ENCODE measurements around the gene B4GALT2. TPM values are rescaled to one million over a fixed set of nuclear protein-coding genes. Genes with fewer than 3 reads are reported as not detected.

The B4GALT2 gene
- total and polyA plus RNA-seq, 9 of the 15 experiments (the other 6 are each of a cell fraction or from before 2014, with no cell fraction given) = 1.3 to 86.8 (median 43.8) TPM

DNA sequence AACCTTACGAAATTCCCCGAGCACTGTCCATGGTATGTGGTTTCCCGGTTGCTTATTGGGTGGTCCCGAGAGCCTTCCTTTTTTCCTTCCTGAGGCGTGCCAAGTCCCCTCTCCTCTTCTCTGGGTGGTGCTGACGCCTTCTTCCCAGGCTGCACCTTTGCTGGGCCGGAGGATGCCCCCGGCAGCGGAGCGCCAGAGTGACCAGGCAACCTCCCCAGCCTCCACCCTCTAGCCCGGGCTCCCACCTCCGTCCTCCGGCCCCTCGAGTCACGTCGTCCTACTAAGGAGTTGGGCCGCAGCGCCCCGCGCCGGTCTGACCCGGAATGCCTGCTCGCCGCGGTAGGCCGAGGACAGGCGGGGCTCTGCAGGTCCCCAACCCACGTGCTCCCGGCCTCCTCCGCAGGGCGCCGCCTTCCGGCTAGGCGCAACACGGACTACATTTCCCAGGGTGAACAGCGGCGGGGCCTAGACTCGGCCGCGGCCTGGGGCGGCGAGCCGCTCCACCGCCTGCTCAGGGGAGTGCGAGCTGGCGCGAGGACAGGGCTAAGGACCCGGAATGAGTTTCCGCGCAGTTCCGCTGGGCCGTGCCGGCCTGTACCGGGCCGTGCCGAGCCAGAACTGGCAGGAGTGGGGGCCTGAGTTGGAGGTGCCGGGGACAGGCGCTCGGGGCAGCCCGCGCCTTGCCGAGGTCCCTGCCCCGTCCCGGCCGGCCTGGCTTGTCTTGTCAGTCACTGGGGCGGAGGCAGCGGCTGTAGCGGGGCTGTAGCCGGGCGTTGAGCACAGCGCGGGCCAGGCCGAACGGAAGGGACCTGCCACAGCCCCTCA is 32.6 kb upstream of the B4GALT2 start, which contains the start of gene IPO13 (continued):
- TF ChIP-seq, protein P1, sequence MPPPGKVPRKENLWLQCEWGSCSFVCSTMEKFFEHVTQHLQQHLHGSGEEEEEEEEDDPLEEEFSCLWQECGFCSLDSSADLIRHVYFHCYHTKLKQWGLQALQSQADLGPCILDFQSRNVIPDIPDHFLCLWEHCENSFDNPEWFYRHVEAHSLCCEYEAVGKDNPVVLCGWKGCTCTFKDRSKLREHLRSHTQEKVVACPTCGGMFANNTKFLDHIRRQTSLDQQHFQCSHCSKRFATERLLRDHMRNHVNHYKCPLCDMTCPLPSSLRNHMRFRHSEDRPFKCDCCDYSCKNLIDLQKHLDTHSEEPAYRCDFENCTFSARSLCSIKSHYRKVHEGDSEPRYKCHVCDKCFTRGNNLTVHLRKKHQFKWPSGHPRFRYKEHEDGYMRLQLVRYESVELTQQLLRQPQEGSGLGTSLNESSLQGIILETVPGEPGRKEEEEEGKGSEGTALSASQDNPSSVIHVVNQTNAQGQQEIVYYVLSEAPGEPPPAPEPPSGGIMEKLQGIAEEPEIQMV (tag; conservative IDR thresholded peaks at IDR 0.05; ENCODE audit: low read depth) = no peak
- TF ChIP-seq, protein P2, sequence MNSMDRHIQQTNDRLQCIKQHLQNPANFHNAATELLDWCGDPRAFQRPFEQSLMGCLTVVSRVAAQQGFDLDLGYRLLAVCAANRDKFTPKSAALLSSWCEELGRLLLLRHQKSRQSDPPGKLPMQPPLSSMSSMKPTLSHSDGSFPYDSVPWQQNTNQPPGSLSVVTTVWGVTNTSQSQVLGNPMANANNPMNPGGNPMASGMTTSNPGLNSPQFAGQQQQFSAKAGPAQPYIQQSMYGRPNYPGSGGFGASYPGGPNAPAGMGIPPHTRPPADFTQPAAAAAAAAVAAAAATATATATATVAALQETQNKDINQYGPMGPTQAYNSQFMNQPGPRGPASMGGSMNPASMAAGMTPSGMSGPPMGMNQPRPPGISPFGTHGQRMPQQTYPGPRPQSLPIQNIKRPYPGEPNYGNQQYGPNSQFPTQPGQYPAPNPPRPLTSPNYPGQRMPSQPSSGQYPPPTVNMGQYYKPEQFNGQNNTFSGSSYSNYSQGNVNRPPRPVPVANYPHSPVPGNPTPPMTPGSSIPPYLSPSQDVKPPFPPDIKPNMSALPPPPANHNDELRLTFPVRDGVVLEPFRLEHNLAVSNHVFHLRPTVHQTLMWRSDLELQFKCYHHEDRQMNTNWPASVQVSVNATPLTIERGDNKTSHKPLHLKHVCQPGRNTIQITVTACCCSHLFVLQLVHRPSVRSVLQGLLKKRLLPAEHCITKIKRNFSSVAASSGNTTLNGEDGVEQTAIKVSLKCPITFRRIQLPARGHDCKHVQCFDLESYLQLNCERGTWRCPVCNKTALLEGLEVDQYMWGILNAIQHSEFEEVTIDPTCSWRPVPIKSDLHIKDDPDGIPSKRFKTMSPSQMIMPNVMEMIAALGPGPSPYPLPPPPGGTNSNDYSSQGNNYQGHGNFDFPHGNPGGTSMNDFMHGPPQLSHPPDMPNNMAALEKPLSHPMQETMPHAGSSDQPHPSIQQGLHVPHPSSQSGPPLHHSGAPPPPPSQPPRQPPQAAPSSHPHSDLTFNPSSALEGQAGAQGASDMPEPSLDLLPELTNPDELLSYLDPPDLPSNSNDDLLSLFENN (IDR thresholded peaks at IDR 0.05; ENCODE audit: low read depth in 2 of 2, low read length in 2 of 2) = peak in 1 of 2 experiments; percentile 16; a peak in 1 of 4 replicates
- no peak for TF ChIP-seq BACH1 (tag; IDR thresholded peaks at IDR 0.05)
- TF ChIP-seq ZNF140 (CRISPR knock-in tag; IDR thresholded peaks at IDR 0.05) = no peak
- peak; percentile 98 for TF ChIP-seq CXXC5 (CRISPR knock-in tag; IDR thresholded peaks at IDR 0.05)
- TF ChIP-seq, protein P3, sequence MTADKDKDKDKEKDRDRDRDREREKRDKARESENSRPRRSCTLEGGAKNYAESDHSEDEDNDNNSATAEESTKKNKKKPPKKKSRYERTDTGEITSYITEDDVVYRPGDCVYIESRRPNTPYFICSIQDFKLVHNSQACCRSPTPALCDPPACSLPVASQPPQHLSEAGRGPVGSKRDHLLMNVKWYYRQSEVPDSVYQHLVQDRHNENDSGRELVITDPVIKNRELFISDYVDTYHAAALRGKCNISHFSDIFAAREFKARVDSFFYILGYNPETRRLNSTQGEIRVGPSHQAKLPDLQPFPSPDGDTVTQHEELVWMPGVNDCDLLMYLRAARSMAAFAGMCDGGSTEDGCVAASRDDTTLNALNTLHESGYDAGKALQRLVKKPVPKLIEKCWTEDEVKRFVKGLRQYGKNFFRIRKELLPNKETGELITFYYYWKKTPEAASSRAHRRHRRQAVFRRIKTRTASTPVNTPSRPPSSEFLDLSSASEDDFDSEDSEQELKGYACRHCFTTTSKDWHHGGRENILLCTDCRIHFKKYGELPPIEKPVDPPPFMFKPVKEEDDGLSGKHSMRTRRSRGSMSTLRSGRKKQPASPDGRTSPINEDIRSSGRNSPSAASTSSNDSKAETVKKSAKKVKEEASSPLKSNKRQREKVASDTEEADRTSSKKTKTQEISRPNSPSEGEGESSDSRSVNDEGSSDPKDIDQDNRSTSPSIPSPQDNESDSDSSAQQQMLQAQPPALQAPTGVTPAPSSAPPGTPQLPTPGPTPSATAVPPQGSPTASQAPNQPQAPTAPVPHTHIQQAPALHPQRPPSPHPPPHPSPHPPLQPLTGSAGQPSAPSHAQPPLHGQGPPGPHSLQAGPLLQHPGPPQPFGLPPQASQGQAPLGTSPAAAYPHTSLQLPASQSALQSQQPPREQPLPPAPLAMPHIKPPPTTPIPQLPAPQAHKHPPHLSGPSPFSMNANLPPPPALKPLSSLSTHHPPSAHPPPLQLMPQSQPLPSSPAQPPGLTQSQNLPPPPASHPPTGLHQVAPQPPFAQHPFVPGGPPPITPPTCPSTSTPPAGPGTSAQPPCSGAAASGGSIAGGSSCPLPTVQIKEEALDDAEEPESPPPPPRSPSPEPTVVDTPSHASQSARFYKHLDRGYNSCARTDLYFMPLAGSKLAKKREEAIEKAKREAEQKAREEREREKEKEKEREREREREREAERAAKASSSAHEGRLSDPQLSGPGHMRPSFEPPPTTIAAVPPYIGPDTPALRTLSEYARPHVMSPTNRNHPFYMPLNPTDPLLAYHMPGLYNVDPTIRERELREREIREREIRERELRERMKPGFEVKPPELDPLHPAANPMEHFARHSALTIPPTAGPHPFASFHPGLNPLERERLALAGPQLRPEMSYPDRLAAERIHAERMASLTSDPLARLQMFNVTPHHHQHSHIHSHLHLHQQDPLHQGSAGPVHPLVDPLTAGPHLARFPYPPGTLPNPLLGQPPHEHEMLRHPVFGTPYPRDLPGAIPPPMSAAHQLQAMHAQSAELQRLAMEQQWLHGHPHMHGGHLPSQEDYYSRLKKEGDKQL (CRISPR knock-in tag; IDR thresholded peaks at IDR 0.05; ENCODE audit: borderline replicate concordance) = no peak
- TF ChIP-seq, protein P4, sequence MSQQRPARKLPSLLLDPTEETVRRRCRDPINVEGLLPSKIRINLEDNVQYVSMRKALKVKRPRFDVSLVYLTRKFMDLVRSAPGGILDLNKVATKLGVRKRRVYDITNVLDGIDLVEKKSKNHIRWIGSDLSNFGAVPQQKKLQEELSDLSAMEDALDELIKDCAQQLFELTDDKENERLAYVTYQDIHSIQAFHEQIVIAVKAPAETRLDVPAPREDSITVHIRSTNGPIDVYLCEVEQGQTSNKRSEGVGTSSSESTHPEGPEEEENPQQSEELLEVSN (IDR thresholded peaks at IDR 0.05; ENCODE audit: borderline replicate concordance in 1 of 2, extremely low read depth in 1 of 2, insufficient read depth in 1 of 2, insufficient read length in 1 of 2, low read depth in 1 of 2, low read length in 1 of 2, poor library complexity in 1 of 2, severe bottlenecking in 1 of 2) = peak; percentile 87 to 90
- no peak for TF ChIP-seq ZNF561 (CRISPR knock-in tag; conservative IDR thresholded peaks at IDR 0.05)
- TF ChIP-seq, protein P5, sequence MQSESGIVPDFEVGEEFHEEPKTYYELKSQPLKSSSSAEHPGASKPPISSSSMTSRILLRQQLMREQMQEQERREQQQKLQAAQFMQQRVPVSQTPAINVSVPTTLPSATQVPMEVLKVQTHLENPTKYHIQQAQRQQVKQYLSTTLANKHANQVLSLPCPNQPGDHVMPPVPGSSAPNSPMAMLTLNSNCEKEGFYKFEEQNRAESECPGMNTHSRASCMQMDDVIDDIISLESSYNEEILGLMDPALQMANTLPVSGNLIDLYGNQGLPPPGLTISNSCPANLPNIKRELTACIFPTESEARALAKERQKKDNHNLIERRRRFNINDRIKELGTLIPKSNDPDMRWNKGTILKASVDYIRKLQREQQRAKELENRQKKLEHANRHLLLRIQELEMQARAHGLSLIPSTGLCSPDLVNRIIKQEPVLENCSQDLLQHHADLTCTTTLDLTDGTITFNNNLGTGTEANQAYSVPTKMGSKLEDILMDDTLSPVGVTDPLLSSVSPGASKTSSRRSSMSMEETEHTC (IDR thresholded peaks at IDR 0.05) = peak; percentile 62; the same call in 1 of the 2 replicates

All from K562 (cell line).